Skeletal muscle satellite cell (primary cell): ENCODE results near the gene FIS1. TPM values are rescaled to one million over a fixed set of nuclear protein-coding genes. Genes with fewer than 3 reads are reported as not detected.
"Not testable (repeated sequence)": the region's sequence is repeated elsewhere in the genome, so short reads cannot be mapped to it uniquely, and the experiment has no call there.

Experiments
- H3K27me3 ChIP-seq: 2 replicates; pipeline ENCODE4 v1.7.0; 2013; ENCODE audit warnings: low read length; ENCODE audit not compliant: control insufficient read depth, insufficient read depth
- H3K36me3 ChIP-seq: 2 replicates; pipeline ENCODE4 v1.7.0; 2013; ENCODE audit warnings: mild to moderate bottlenecking, control low read depth, low read length; ENCODE audit not compliant: insufficient read depth
- H3K4me1 ChIP-seq: 2 replicates; pipeline ENCODE4 v1.7.0; 2013; ENCODE audit warnings: low read length; ENCODE audit not compliant: control insufficient read depth, insufficient read depth
- H3K4me2 ChIP-seq: 2 replicates; pipeline ENCODE4 v1.7.0; 2013; ENCODE audit warnings: mild to moderate bottlenecking, low read length
- H3K4me3 ChIP-seq: 2 replicates; pipeline ENCODE4 v1.7.0; 2013; ENCODE audit warnings: low read length
- H3K9ac ChIP-seq: 2 replicates; pipeline ENCODE4 v1.7.0; 2013; ENCODE audit warnings: mild to moderate bottlenecking, low read depth, low read length, moderate library complexity
- H3K9me3 ChIP-seq: replicated peaks from 2 replicates; pipeline ENCODE4 v1.7.0; 2013; ENCODE audit warnings: mild to moderate bottlenecking, control low read depth, low read length
- small RNA-seq: library from RNA; depleted of rRNA; stranded (forward); fragments of <200 nt; gene quantifications from one replicate; pipeline ENCODE3, GENCODE V24; 2012

The FIS1 gene

GRCh38 chr7:101199522-101199921 lies 45.4 kb downstream of the FIS1 start:
- not testable (repeated sequence) for H3K9ac ChIP-seq, H3K36me3 ChIP-seq, H3K4me1 ChIP-seq

DNA sequence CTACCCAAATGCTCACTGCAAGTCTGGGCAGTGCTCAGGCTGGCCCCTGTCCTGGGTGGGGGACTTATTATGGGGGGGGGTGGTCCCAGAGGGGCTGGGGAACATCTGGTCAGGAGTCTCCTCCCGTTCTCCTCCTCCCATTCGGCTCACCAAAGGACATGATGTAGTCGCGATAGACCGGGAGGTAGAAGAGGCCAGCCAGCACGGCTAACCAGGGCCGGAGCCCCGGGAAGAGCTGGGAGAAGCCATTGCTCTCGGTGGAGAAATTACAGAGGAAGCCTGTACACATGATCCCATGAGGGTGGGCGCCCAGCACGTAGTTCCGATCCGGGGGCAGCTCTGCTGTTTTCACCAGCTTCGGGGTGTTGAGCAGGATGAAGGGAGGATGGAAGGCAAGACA lies 46.4 kb downstream of the FIS1 start:
- Histone ChIP-seq H3K4me2 (no peak overlapping the region), H3K36me3 (no peaks in the 10 kb centered on the region), H3K9ac (no peak overlapping the region), H3K27me3 (peaks cover 33% of the 10 kb centered on the region), H3K9me3 (no peaks in the 10 kb centered on the region), H3K4me1 (peaks cover 7% of the 10 kb centered on the region), H3K4me3 (no peak overlapping the region)

More at GRCh38 chr7:101199522-101199921, 45.4 kb downstream of the FIS1 start:
- peaks cover 33% of the 10 kb centered on the region for H3K27me3 ChIP-seq
- not testable (repeated sequence) for H3K9me3 ChIP-seq, H3K4me3 ChIP-seq, H3K4me2 ChIP-seq

DNA sequence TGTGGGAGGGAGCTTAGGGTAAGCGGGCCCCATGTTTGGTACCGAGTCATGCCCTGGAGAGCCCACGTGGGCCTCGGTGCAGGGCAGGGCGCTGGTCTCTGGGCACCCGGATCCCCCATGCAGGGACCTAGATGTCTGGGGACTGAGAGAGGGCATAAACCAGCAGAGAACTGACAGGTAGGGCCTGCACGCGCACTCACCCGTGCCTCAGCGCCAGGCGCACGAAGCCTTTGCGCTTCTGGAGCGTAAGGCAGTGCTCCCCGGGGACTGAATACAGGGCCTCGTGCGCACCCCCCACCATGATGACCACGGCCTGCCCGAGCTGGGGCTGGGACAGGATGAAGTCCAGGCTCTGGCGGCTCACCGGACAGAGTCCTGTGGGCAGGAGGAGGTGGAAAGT lies 46.9 kb downstream of the FIS1 start:
- Histone ChIP-seq H3K36me3 (no peaks in the 10 kb centered on the region), H3K27me3 (peaks cover 29% of the 10 kb centered on the region), H3K9me3 (no peaks in the 10 kb centered on the region), H3K4me2 (no peak overlapping the region), H3K4me3 (no peak overlapping the region), H3K9ac (no peak overlapping the region), H3K4me1 (peaks cover 7% of the 10 kb centered on the region)

DNA sequence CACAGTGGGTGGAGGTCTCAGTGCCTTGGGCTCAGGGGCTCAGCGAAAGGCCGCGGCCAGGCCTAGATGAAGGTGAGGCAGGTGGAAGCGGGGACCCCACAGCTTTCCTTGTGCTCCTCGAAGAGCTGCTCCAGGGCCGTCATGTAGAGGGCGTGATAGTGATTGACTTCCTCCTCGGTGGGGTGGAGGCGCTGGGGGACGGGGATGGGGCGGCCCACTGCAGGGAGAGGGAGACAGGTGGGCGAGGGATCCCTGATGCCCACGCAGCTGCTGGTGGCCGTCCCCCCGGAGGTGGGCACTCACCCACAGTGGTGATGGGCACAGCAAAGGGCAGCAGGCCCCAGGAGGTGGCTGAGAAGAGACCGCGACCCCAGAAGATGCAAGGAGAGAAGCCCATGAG lies 49.0 kb downstream of the FIS1 start:
- H3K36me3 ChIP-seq, result no peaks in the 10 kb centered on the region
- no peaks in the 10 kb centered on the region for H3K9me3 ChIP-seq
- no peaks in the 10 kb centered on the region for H3K4me1 ChIP-seq
- no peak overlapping the region for H3K4me2 ChIP-seq
- no peak overlapping the region for H3K9ac ChIP-seq
- peaks cover 10% of the 10 kb centered on the region for H3K27me3 ChIP-seq
- H3K4me3 ChIP-seq, result no peak overlapping the region

Small RNA genes within 50 kb of the gene (small RNA-seq; reads per million reads assigned to genes)
- gene RNU6-1104P, result not detected
